A549 (cell line): Measurements from ENCODE around the gene COL8A2.

ENCODE experiments used
- CHD4 ChIP-seq: fragments of 200-600 bp; sonication (generic); IDR thresholded peaks from 2 replicates; pipeline ENCODE4 v1.6.1; 2016; ENCODE audit warnings: antibody characterized with exemption, mild to moderate bottlenecking, borderline replicate concordance
- CTCF ChIP-seq: fragments of >200 bp; sonication (Bioruptor Twin); formaldehyde crosslinking; IDR thresholded peaks from 3 replicates; pipeline ENCODE4 v1.5.1; 2016
- EP300 ChIP-seq, 2 experiments: fragments of >200 bp; sonication (Bioruptor Twin); formaldehyde crosslinking; IDR thresholded peaks; 2 replicates in 1 of 2; 3 replicates in 1 of 2; pipeline ENCODE4 v1.6.1; 2016 to 2017

GRCh38 chr1:36067871-36068270 is 57.2 kb downstream of the COL8A2 start:
- TF ChIP-seq CTCF (no peak), EP300 (IDR thresholded peaks at IDR 0.05) (no peak), CHD4 (no peak)
